Measurements from ENCODE around the gene PLCH1. TPM values are rescaled to one million over a fixed set of nuclear protein-coding genes. Genes with fewer than 3 reads are reported as not detected.

PLCH1 gene
- total and polyA plus RNA-seq, 2 experiments from 2014 or later: 2.6 to 5.8 TPM

- TF ChIP-seq EZH2 (IDR thresholded peaks at IDR 0.05; ENCODE audit: borderline replicate concordance) (no peak), CTCF (IDR thresholded peaks at IDR 0.05; ENCODE audit: poor library complexity) (no peak), EZH2phosphoT487 (IDR thresholded peaks at IDR 0.05; ENCODE audit: low read depth, severe bottlenecking, unreplicated experiment) (no peak)
- Histone ChIP-seq H3K27me3 (no peaks in the 10 kb centered on the region), H3K9me2 (replicated peaks; ENCODE audit: insufficient read depth) (no peaks in the 10 kb centered on the region), H3K4me1 (ENCODE audit: insufficient read depth) (no peaks in the 10 kb centered on the region), H3K4me2 (no peak overlapping the region), H3K4me3 (no peak overlapping the region), H3K79me2 (no peaks in the 10 kb centered on the region), H3K9me3 (ENCODE audit: low read depth) (no peaks in the 10 kb centered on the region), H4K20me1 (ENCODE audit: insufficient read depth, poor library complexity, severe bottlenecking) (no peaks in the 10 kb centered on the region), H2AFZ (no peak overlapping the region), H3K27ac (no peak overlapping the region), H3K36me3 (replicated peaks; ENCODE audit: insufficient read depth, low read depth) (no peaks in the 10 kb centered on the region)
- DNase-seq (ENCODE audit: low spot score): no peak
These were observed 374.7 kb downstream of the PLCH1 start for GRCh38 chr3:155370198-155370597.

GRCh38 chr3:155369735-155370134 lies 375.1 kb downstream of the PLCH1 start:
- Histone ChIP-seq H3K79me2 (no peaks in the 10 kb centered on the region), H3K4me1 (ENCODE audit: insufficient read depth) (no peaks in the 10 kb centered on the region), H3K4me2 (no peak overlapping the region), H3K36me3 (replicated peaks; ENCODE audit: insufficient read depth, low read depth) (no peaks in the 10 kb centered on the region), H3K27ac (no peak overlapping the region), H2AFZ (no peak overlapping the region), H3K9me2 (replicated peaks; ENCODE audit: insufficient read depth) (no peaks in the 10 kb centered on the region), H3K9me3 (ENCODE audit: low read depth) (no peaks in the 10 kb centered on the region), H3K27me3 (no peaks in the 10 kb centered on the region), H3K4me3 (no peak overlapping the region), H4K20me1 (ENCODE audit: insufficient read depth, poor library complexity, severe bottlenecking) (no peaks in the 10 kb centered on the region)
- TF ChIP-seq EZH2 (IDR thresholded peaks at IDR 0.05; ENCODE audit: borderline replicate concordance): no peak
- TF ChIP-seq EZH2phosphoT487 (IDR thresholded peaks at IDR 0.05; ENCODE audit: low read depth, severe bottlenecking, unreplicated experiment): no peak
- TF ChIP-seq CTCF (IDR thresholded peaks at IDR 0.05; ENCODE audit: poor library complexity): no peak
- 98% methylated on average over 3 of the region's 3 CpGs for WGBS (ENCODE audit: low lambda C conversion rate, missing lambda C conversion rate)
- no peak for DNase-seq (ENCODE audit: low spot score)

GRCh38 chr3:155369244-155369643 lies 375.6 kb downstream of the PLCH1 start:
- Histone ChIP-seq H3K79me2 (no peaks in the 10 kb centered on the region), H3K4me3 (no peak overlapping the region), H3K27ac (no peak overlapping the region), H4K20me1 (ENCODE audit: insufficient read depth, poor library complexity, severe bottlenecking) (no peaks in the 10 kb centered on the region), H3K4me1 (ENCODE audit: insufficient read depth) (no peaks in the 10 kb centered on the region), H3K36me3 (replicated peaks; ENCODE audit: insufficient read depth, low read depth) (no peaks in the 10 kb centered on the region), H3K9me2 (replicated peaks; ENCODE audit: insufficient read depth) (no peaks in the 10 kb centered on the region), H2AFZ (no peak overlapping the region), H3K4me2 (no peak overlapping the region), H3K9me3 (ENCODE audit: low read depth) (no peaks in the 10 kb centered on the region), H3K27me3 (no peaks in the 10 kb centered on the region)
- no peak for DNase-seq (ENCODE audit: low spot score)
- WGBS (ENCODE audit: low lambda C conversion rate, missing lambda C conversion rate): 88% methylated on average over 5 of the region's 5 CpGs
- TF ChIP-seq CTCF (IDR thresholded peaks at IDR 0.05; ENCODE audit: poor library complexity) (no peak), EZH2 (IDR thresholded peaks at IDR 0.05; ENCODE audit: borderline replicate concordance) (no peak), EZH2phosphoT487 (IDR thresholded peaks at IDR 0.05; ENCODE audit: low read depth, severe bottlenecking, unreplicated experiment) (no peak)

GRCh38 chr3:155368786-155369185 lies 376.1 kb downstream of the PLCH1 start:
- H3K36me3 ChIP-seq (replicated peaks; ENCODE audit: insufficient read depth, low read depth): no peaks in the 10 kb centered on the region
- no peaks in the 10 kb centered on the region for H3K4me1 ChIP-seq (ENCODE audit: insufficient read depth)
- no peaks in the 10 kb centered on the region for H3K27me3 ChIP-seq
- no peak for DNase-seq (ENCODE audit: low spot score)
- H3K79me2 ChIP-seq: no peaks in the 10 kb centered on the region
- H2AFZ ChIP-seq: no peak overlapping the region
- no peaks in the 10 kb centered on the region for H3K9me3 ChIP-seq (ENCODE audit: low read depth)
- no peak overlapping the region for H3K4me3 ChIP-seq
- H3K27ac ChIP-seq: no peak overlapping the region
- TF ChIP-seq EZH2 (IDR thresholded peaks at IDR 0.05; ENCODE audit: borderline replicate concordance): no peak
- TF ChIP-seq CTCF (IDR thresholded peaks at IDR 0.05; ENCODE audit: poor library complexity): no peak
- no peak for TF ChIP-seq EZH2phosphoT487 (IDR thresholded peaks at IDR 0.05; ENCODE audit: low read depth, severe bottlenecking, unreplicated experiment)
- no peak overlapping the region for H3K4me2 ChIP-seq
- no peaks in the 10 kb centered on the region for H4K20me1 ChIP-seq (ENCODE audit: insufficient read depth, poor library complexity, severe bottlenecking)
- no peaks in the 10 kb centered on the region for H3K9me2 ChIP-seq (replicated peaks; ENCODE audit: insufficient read depth)

Measured in hepatocyte (in vitro differentiated cells).